Posterior vena cava (tissue), 2 donors: ENCODE measurements around the gene LTBP2. TPM values are rescaled to one million over a fixed set of nuclear protein-coding genes. Genes with fewer than 3 reads are reported as not detected.

Source experiments
- DNase-seq: peaks from one replicate; pipeline ENCODE4 v3.0.0-alpha.2; 2020; ENCODE audit warnings: low spot score
- intact Hi-C, 2 donors: fragments of 100-400 bp; cut with DNase I; formaldehyde crosslinking; loops; one replicate each; pipeline versions ENCODE4 v1.14.1 to v1.14.2; 2022 to 2023
- total RNA-seq, 2 donors: library from RNA; stranded (reverse); fragmentation: NEBNext Ultra II Directional; extraction: Animal tissue kit (Norgen Biotek cat#: 25700); gene quantifications; one replicate each; pipeline ENCODE4 v1.2.1, GENCODE V29; 2021
- donor health status: DM: yes; HTN: yes; CAD: no.
- donor health status: DM: yes; HTN: yes; CAD: no.

LTBP2 gene
- total RNA-seq, 2 donors from 2014 or later = 141 to 168 TPM

DNA sequence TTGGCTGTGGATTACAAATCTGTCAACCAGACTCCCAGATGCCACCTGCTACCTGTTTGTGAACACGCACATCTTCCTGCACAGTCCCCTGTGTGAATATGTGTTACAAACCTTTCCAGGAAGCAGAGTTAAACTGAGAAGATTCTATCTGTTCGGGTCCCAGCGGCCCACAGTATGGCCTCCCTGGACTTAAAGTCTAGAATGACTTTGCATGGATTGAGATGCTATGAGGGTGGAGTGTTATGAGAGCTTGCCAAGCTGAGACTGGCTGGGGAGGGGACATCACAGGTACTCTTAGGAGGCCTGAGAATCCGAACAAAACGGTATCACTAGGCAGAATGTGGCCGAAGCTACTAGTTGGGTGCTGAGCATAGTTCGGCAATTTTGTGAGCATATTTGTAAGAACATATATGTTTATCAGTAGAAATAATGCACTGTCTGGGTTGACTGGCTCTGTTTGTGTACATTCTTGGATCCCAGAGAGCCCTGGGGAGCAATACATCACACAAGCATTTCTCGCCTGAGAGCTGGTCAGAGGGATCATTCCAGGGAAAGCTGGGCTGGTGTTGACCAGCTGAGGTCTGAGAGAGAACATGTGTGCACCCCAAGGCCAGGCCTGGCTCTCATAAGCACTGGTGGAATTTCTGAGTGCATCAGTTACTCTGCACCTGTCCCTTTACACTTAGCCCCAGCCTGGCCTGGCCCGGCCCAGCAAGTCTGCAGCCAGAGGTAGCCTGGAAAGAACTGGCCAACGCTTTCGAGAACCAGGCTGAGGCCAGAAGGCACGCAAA, 29.8 kb upstream of the LTBP2 start:
- intact Hi-C loops = no loop called here
- DNase-seq = peak; percentile 55

DNA sequence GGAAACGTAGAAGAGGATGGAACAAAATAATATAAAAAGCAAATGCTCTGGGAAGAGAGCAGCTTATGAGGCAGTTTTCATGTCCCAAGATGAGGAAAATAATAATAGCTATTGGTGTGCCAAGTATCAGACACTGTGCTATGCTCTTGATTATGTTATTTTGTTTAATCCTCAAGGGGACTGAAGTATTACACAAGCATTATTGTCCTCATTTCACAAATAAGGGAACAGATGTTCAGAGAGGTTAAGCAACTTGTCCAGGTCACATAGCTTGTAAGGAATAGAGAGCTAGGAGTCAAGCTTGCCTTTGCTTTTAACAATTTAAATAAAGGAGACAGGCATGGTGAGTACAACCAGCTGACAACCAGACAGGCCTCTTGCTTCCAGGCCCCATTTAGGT, 26.9 kb upstream of the LTBP2 start:
- DNase-seq = no peak
- intact Hi-C loops = no loop called here

DNA sequence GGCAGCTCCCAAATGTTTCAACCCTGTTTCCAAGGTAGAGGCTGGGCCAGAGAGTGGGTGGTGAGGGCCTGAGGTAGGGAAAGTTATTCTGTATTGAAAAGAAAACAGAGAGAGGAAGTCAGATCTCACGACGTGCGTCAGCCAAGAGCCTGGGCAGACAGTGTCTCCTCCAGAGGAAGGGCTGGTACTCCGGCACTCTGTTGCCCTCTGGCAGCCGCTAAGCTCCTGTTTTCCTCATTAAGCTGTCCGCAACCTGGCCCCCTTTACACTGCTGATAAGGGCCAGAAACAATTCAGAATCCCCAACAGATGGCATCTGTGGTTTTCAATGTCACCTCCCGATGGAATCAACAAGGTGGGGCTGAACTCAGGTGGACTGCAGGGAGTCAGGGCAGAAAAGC, 26.0 kb upstream of the LTBP2 start:
- peak; percentile 79 for DNase-seq
- intact Hi-C loops = no loop called here

DNA sequence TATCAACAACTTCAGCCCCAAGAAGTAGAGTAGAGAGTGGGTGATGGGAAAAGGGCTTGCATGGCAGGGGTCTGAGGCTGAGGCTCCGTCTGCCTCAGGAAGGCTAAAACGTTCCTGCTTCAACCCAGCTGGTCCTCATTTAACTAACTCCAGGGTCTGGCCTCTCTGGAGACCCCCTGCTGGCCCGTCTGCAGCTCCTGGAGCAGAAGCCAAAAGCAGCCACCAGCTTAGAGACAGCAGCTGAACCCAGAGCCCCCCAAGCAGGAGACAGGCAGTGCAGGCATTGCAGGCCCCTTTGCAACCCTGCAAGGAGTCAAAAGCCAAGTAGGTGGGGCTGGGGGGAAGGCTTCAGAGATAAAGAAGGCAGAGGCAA, 25.1 kb upstream of the LTBP2 start:
- no peak for DNase-seq
- intact Hi-C loops = no loop called here

DNA sequence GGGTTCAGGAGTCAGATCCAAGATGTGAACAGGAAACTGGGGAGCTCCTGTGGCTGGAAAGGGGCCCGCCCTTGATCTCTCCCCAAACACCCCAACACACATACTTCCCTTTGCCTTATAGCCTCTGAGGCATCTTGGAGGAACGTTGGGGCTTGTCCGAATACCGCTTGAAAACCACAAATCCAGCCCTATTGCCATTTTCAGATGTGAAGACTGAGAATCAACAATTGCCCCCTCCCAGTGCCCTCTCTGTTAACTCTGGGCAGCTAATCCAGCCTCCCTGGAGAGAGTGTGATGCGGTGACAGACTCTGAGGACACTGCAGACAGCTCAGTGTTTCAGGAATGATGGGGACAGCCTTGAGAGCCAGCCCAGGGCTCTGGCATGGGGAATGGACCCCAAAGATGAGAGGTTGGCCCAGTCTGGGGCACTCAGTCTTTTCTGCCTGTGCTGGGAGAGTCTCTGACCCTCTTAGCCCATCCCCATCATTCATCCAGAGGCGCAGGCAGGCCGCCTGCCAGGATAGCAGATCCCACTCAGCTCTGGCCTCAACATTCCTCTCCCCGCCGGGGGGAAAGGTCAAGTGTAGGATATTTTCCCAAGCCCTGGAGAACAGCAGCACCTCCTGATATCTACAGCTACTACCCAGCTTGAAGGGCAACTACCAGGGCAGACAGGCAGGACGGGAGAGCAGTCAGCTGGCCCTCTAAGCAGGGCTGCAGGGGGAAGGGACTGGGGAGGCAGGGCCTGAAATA, 24.6 kb upstream of the LTBP2 start:
- intact Hi-C loops = no loop called here
- DNase-seq = peak; percentile 14

DNA sequence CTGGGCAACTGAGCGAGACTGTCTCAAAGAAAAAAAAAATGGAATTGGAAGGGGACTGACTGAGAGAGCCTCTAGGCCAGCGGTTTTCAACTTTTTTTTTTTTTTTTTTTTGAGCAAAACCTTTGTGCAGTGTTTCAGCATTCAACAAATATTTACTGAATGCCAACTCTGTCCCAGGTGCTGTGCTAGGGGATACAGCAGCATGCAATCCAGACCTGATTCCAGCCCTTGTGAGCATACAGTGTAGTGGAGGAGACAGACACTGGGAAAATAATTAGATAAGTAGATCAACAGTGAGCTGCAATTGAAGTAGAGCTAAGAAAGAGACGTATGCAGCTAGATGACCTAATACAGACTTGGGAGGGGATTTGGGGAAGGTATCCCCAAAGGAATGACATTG, 23.8 kb upstream of the LTBP2 start:
- DNase-seq = no peak
- intact Hi-C loops = no loop called here

DNA sequence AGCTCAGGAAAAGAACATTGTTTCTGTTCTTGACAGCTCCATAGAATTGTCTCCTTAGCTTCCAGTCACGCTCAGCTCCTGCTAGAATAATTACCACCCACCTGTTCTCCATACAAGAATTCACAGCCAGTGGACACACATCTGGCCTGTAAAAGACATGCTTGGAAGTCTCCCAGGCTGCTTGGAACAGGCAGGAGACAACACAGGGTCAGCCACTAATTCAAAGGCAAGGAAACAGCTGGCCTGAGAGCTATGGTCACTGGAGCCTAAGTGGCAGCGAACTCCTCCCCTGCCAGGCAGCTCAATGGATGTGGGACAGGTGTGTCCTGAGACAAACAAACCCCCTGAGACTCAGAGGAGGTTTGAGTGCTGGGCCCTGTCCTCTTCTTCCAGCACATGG, 22.9 kb upstream of the LTBP2 start:
- DNase-seq = no peak
- intact Hi-C loops = no loop called here

DNA sequence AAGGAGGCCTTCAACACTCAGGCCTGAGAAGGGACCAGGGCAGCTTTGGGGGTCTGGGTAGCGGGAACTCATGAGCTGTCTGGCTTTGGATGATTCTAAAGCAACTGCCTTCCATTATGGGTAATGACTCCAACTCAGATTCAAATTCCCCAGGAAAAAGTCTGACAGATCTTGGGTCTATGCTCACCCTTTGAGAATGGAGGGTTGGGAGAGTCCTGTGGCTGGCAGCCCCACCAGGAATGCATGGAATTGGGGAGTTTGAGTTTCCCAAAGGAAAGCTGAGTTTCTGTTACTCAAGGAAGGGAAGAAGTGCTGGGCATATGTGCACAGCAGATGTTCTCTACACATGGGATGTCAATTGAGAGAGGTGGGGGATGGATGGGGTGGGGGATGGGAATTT, 22.4 kb upstream of the LTBP2 start:
- intact Hi-C loops = no loop called here
- DNase-seq = no peak

DNA sequence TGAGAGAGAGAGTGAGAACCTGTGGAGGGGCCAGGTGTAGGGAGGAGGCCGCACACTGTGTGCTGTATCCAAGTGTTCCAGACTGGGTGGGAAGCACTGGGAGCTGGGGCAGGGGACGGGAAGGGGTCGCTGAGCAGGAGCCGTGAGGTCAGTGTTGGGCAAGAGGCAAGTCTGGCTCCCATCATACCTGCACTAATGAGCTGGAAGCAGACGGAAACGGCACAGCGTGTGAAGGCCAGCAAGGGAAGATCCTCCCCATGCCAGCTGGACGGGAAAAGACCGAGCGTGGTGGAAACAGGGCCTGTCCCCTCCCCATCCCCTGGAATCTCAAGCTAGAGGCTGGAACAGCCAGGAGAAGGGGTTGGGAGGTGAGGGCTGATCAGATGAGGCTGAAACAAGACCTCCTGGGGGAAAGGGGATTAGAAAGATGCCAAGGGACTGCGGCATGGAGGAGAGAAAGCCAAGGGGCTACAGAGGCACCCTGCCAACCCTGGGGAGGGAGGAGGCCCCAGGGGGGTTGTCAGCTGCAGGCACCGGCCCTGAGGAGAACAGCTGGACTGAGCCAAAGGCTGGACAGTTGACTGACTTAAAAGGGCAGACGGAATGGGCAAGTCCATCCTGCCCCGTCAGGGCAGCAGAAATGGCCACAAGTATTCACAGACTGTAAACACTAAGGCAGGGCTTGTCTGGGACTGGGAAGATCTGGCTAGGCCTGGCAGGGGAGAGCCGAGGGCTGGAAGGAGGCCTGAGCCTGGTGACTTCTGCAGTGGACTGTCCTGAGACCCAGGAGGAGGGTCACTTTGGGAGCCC, 19.0 kb upstream of the LTBP2 start:
- intact Hi-C loops = no loop called here
- peak; percentile 78 for DNase-seq

DNA sequence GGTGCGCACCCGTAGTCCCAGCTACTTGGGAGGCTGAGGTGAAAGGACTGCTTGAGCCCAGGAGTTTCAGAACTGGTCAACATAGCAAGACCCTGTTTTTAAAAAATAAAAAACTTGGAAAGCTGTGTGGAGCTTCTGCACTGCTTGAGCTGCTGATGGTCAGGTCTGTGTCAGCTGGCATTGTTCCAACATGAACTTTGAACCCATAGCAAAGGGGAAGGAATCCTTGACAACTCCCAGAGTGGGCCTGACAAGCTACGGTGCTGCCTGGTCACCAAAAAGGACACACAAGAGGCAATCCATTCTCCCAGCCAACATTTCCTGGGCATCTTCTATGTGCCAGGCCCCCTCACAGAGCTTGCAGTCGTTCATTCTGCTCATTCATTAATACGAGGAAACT, 16.4 kb upstream of the LTBP2 start:
- DNase-seq = no peak
- intact Hi-C loops = no loop called here

DNA sequence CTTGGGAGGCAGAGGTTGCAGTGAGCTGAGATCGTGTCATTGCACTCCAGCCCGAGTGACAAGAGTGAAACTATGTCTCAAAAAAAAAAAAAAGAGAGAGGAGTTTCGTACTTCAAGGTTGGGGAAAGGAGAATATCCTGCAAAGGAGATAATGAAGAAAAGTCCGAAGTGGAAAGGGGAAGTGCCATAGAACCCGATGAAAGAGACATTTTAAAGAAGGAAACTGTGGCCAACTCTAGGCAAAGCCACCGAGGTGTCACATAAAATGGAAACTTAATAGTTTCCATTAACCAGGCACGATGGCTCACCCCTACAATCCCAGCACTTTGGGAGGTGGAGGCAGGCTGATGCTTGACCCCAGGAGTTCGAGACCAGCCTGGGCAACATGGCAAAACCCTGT, 15.0 kb upstream of the LTBP2 start:
- no peak for DNase-seq
- intact Hi-C loops = no loop called here

DNA sequence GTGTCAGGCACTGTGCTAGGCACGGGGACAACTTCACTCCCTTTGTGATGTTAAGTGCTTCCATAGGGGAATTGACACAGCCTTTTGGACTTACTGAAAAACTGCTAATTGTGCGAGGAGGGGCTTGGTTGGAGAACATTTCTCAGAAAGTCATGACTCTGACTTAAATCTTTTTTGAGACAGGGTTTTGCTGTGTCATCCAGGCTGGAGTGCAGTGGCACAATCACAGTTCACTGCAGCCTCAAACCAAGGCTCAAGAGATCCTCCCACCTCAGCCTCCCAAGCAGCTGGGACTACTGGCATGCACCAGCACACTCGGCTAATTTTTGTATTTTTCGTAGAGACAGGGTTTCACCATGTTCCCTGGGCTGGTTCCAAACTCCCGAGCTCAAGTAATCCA, 10.2 kb upstream of the LTBP2 start:
- DNase-seq = no peak

DNA sequence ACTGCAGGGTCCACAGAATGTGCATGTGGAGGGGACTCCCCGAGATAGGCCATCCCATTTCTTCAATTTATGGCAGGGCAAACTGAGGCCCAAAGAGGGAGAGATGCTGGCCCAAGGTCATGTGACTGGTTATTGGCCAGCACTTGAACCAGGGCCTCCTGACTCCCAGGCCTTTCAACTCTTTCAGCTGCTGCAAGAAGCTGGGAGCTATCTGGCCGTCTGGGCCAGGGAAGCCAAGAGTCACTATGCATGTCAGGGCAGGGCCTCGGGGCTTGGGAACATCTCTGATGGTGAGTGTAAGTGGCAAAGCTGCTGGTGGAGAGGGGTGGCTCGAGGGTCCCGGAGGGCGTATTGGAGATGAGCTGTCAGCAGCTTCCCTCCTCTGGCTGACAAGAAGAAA, 9.5 kb upstream of the LTBP2 start:
- intact Hi-C loops = no loop called here
- DNase-seq = no peak

More for the DNA sequence above, 10.2 kb upstream of the LTBP2 start:
- intact Hi-C loops = no loop called here

DNA sequence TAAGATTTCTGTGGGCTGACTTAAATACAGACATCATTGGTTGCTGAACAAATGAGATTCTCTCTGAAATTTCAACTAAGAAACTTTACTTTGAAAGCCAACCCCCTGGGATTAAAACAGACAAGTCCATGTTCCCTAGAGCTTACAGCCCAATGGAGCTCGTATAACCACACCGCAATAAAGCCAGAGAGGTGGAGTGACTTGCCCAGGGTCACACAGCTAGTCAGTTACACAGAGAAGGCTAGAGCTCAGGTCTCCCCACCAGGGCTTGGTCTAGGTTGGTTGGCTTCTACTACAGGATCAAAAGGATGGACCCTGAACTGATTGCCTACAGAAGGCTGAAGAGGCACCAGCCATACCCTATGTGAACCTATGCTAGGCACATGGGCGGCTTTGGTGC, 8.9 kb upstream of the LTBP2 start:
- no peak for DNase-seq

DNA sequence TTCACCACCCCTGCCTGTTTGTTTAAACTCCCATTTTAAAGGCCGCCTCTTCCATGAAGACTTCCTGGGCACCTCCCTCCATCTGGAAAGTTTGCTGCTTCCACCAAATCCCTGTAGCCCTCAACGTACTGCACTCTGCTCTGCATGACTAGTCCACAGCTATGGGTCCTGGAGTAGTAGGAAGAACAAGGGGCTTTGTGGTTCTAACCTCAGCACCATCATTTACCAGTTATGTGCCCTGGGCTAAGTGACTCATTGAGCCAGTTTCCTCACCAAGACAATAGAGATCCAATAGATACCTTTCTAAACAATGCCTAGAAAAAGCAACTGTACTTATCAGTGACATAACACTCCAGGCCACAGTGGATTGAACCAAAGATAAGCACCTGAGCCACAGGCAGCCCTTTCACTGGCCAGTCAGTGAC, 8.5 kb upstream of the LTBP2 start:
- DNase-seq = no peak
- intact Hi-C loops = no loop called here

More for the DNA sequence above, 8.9 kb upstream of the LTBP2 start:
- intact Hi-C loops = no loop called here

DNA sequence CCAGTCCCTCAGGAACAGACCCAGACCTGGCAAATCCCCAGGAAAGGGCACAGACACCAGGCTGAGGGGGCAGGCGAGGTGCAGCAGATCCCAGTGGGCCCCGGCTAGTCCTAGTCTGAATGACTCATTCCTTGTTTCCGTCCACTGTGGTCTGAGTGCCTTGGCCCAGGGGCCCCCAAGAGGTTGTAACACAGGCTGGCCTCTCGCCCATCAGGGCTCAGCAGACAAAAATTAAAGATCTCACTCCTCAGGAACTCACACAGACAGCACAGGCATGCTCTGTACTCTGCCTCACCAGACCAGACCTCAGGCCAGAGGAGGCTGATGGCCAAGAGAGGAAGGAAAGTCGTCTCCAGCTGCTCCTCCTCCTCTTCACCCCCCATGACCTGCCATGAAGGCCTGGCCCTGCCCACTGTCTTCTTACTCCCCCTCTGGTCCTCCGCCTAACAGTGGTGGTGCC, 7.7 kb upstream of the LTBP2 start:
- peak; percentile 97 for DNase-seq
- intact Hi-C loops = loop anchor here (10.0 kb wide), 2 partner anchors 95 to 255 kb away; partner anchors contain the start of genes AREL1 (in 1 of the 2) and FCF1 (in 1 of the 2)

DNA sequence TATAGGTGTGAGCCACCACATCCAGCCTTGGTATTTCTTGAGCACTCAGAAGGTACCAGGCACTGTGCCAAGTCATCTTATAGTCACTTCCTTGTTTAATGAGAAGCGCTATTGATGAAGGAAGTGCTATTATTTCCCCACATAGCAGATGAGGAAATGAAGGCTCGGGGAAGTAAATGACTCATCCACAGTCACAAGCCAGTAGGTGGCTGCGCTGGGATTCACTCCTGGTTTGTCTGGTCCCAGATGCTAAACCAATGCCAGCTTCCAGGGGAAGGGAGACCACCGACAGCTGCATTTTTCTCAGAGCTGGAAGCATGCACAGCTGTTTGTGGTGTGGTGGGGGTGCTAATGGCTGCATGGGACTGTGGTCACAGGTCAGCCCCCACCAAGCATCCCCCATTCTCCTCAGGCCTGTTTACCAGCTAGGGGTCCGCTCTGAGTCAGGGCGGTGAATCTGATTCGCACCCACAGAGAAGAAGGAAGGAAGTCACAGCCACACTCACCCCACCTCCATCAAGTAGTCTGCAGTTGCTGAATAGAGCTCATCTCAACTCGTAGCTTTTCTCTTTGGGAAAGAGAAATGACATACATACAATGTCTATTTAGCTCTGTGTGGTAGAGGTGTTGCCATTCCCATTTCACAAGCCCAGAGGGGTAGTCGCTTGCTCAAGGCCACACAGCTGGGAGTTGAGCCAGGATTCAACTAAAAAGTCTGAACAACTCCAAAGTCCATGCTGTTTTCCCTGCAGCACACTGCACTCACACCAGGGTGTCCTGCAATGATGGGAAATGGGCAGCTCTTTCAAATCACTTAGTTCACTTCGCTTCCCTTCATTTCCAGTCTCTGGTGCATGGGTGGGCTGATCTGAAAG, 6.3 kb upstream of the LTBP2 start:
- DNase-seq = no peak
- intact Hi-C loops = loop anchor here (10.0 kb wide), 2 partner anchors 96 to 254 kb away; partner anchors contain the start of genes AREL1 (in 1 of the 2) and FCF1 (in 1 of the 2)

DNA sequence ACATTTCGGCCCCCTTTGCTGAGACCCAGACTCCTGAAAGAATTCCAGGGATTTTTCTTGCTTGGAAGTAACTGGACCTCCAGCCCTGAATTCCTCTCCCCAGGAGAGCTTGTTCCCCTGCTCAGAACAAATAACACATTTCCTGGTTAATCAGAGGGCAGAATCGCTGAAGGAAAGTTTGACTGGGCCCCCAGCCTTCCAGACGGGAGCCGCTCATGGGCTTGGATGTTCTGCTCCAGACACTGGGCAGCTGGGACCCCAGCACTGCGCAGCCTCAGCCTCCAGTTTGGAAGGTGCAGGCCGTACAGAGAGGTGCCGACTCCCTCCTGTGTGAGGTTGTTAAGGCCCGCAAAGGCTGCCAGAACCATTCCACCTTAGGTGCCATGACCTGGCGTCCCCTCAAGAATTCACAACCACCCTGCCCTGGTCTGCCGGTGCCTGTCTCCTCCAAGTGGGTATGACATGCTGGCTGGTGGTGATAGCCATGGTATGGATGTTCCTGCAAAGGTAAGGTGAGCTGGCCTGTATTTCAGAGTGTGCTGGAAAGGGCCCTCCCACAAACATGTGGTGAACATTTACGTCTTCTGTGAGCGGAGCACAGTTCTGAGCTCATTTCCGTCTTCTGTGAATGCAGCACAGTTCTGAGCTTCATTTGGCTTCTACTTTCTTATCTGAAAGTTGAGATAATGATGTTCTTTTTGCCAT, 5.1 kb upstream of the LTBP2 start:
- intact Hi-C loops = loop anchor here (10.0 kb wide), 2 partner anchors 98 to 252 kb away; partner anchors contain the start of genes AREL1 (in 1 of the 2) and FCF1 (in 1 of the 2)

More for the DNA sequence above, 5.1 kb upstream of the LTBP2 start:
- no peak for DNase-seq
